Measurements from ENCODE around the gene MYO5B. TPM values are rescaled to one million over a fixed set of nuclear protein-coding genes. Genes with fewer than 3 reads are reported as not detected.

Gene MYO5B
- total and polyA plus RNA-seq, 9 of the 15 experiments (the other 6 are each of a cell fraction or from before 2014, with no cell fraction given) = 0.07 to 0.42 (median 0.28) TPM

GRCh38 chr18:49859021-49859359, 336.0 kb downstream of the MYO5B start:
- Histone ChIP-seq H3K27me3 (ENCODE audit: control insufficient read depth in 2 of 2, insufficient read depth in 2 of 2, low read length in 2 of 2) (peaks cover 0 to 15% of the 10 kb centered on the region in 2 experiments; a peak in 2 of 5 replicates), H3K4me2 (ENCODE audit: insufficient read depth, low read length) (no peak overlapping the region), H3K36me3 (ENCODE audit: control insufficient read depth, insufficient read depth, low read length) (no peaks in the 10 kb centered on the region), H2AFZ (ENCODE audit: low read depth, low read length) (no peak overlapping the region), H3K9ac (ENCODE audit: insufficient read depth in 1 of 2, low read depth in 2 of 2, low read length in 2 of 2) (no peak overlapping the region), H3K79me2 (ENCODE audit: control insufficient read depth, insufficient read depth, low read length) (no peaks in the 10 kb centered on the region), H4K20me1 (replicated peaks; ENCODE audit: control insufficient read depth, insufficient read depth, low read length) (no peaks in the 10 kb centered on the region), H3K9me1 (ENCODE audit: control insufficient read depth, insufficient read depth, low read length) (no peaks in the 10 kb centered on the region), H3K4me1 (replicated peaks in 1 of 2; ENCODE audit: control insufficient read depth in 2 of 2, insufficient read depth in 2 of 2, low read length in 2 of 2) (peaks cover 0 to 3% of the 10 kb centered on the region in 2 experiments; a peak in 3 of 5 replicates), H3K27ac (ENCODE audit: extremely low read depth, low read depth, low read length) (no peak overlapping the region), H3K9me3 (replicated peaks; ENCODE audit: control insufficient read depth, insufficient read depth, low read depth, low read length) (no peaks in the 10 kb centered on the region), H3K4me3 (no peak overlapping the region)
- intact Hi-C loops (cut with micrococcal nuclease) (loop anchor here (1.0 to 10.0 kb wide), 3 partner anchors 94 to 349 kb away; no protein-coding TSS in a partner anchor), in situ Hi-C loops (cut with MboI) (loop anchor here (25.0 kb wide), 1 partner anchor 1172 kb away; no protein-coding TSS in a partner anchor)
- BruUV-seq (replicated peaks) = no TSS peak
- ATAC-seq (no peak), FAIRE-seq (no peak), DNase-seq (ENCODE audit: extremely low read depth in 1 of 4, low spot score in 3 of 4) (no peak)
- WGBS (ENCODE audit: insufficient coverage, low coverage, missing lambda C conversion rate) = 13% methylated on average over 4 of the region's 6 CpGs
- POLR2A ChIA-PET = interaction anchor here (1.0 kb wide), 1 partner anchor 334 kb away, joined by 3 read pairs; no protein-coding TSS in a partner anchor
- CTCF ChIA-PET (ENCODE audit: low intra/inter-chr PET ratio) = interaction anchor here (0.7 to 2.5 kb wide), 4 partner anchors 323 to 1183 kb away, joined by 3 to 15 read pairs (median 6); no protein-coding TSS in a partner anchor
- TF ChIP-seq ELF1 (tag; IDR thresholded peaks at IDR 0.05) = no peak
- TF ChIP-seq ZNF124 (CRISPR knock-in tag; IDR thresholded peaks at IDR 0.05) = no peak
- TF ChIP-seq SMC3 (conservative IDR thresholded peaks at IDR 0.05; ENCODE audit: insufficient read depth, low read depth, low read length) = no peak
- no peak for TF ChIP-seq CHD2 (IDR thresholded peaks at IDR 0.05; ENCODE audit: low read depth, low read length)
- no peak for TF ChIP-seq SP1 (CRISPR knock-in tag; IDR thresholded peaks at IDR 0.05)
- TF ChIP-seq, protein P1, sequence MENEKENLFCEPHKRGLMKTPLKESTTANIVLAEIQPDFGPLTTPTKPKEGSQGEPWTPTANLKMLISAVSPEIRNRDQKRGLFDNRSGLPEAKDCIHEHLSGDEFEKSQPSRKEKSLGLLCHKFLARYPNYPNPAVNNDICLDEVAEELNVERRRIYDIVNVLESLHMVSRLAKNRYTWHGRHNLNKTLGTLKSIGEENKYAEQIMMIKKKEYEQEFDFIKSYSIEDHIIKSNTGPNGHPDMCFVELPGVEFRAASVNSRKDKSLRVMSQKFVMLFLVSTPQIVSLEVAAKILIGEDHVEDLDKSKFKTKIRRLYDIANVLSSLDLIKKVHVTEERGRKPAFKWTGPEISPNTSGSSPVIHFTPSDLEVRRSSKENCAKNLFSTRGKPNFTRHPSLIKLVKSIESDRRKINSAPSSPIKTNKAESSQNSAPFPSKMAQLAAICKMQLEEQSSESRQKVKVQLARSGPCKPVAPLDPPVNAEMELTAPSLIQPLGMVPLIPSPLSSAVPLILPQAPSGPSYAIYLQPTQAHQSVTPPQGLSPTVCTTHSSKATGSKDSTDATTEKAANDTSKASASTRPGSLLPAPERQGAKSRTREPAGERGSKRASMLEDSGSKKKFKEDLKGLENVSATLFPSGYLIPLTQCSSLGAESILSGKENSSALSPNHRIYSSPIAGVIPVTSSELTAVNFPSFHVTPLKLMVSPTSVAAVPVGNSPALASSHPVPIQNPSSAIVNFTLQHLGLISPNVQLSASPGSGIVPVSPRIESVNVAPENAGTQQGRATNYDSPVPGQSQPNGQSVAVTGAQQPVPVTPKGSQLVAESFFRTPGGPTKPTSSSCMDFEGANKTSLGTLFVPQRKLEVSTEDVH (IDR thresholded peaks at IDR 0.05; ENCODE audit: low read depth, partially characterized antibody) = no peak
- TF ChIP-seq, protein P2, sequence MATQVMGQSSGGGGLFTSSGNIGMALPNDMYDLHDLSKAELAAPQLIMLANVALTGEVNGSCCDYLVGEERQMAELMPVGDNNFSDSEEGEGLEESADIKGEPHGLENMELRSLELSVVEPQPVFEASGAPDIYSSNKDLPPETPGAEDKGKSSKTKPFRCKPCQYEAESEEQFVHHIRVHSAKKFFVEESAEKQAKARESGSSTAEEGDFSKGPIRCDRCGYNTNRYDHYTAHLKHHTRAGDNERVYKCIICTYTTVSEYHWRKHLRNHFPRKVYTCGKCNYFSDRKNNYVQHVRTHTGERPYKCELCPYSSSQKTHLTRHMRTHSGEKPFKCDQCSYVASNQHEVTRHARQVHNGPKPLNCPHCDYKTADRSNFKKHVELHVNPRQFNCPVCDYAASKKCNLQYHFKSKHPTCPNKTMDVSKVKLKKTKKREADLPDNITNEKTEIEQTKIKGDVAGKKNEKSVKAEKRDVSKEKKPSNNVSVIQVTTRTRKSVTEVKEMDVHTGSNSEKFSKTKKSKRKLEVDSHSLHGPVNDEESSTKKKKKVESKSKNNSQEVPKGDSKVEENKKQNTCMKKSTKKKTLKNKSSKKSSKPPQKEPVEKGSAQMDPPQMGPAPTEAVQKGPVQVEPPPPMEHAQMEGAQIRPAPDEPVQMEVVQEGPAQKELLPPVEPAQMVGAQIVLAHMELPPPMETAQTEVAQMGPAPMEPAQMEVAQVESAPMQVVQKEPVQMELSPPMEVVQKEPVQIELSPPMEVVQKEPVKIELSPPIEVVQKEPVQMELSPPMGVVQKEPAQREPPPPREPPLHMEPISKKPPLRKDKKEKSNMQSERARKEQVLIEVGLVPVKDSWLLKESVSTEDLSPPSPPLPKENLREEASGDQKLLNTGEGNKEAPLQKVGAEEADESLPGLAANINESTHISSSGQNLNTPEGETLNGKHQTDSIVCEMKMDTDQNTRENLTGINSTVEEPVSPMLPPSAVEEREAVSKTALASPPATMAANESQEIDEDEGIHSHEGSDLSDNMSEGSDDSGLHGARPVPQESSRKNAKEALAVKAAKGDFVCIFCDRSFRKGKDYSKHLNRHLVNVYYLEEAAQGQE (IDR thresholded peaks at IDR 0.05; ENCODE audit: borderline replicate concordance) = no peak
- TF ChIP-seq, protein P2 (CRISPR knock-in tag; IDR thresholded peaks at IDR 0.05; ENCODE audit: low read depth) = no peak
- TF ChIP-seq NR2C1 (IDR thresholded peaks at IDR 0.05) = no peak
- no peak for TF ChIP-seq NR2C1 (tag; IDR thresholded peaks at IDR 0.05)
